ENCODE data around the gene SSTR1. TPM values are rescaled to one million over a fixed set of nuclear protein-coding genes. Genes with fewer than 3 reads are reported as not detected.
A peak's percentile ranks its signal among the peaks of the same experiment; 100 is the strongest.

The SSTR1 gene
- total and polyA plus RNA-seq, 2 of the 13 experiments (the other 11 are each of a cell fraction or from before 2014, with no cell fraction given), result 0.04 TPM

DNA sequence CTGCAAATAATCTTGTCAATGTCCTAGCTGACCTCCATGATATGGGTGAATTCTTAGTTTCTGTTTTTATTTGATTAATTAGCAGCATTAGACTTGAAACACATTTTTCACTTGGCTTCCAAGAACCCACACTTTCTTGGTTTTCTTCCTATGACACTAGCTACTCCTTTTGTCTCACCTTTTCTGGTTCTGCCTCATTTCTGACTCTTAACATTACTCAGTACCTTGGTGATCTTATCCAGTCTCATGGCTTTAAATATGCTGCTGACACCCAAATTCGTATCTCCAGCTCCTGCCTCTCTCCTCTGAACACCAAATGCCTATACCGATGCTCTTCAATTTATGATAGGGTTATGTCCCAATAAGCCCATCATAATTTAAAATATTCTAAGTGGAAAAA is 32.0 kb upstream of the SSTR1 start:
- Histone ChIP-seq H4K20me1 (ENCODE audit: insufficient read depth, low read length) (no peaks in the 10 kb centered on the region), H3K79me2 (ENCODE audit: insufficient read depth, low read length) (no peaks in the 10 kb centered on the region), H3K27ac (ENCODE audit: extremely low read length, insufficient read depth, low read length) (no peak overlapping the region), H3K36me3 (replicated peaks in 1 of 2; ENCODE audit: control insufficient read depth in 1 of 2, insufficient read depth in 2 of 2, low read length in 2 of 2) (no peaks in the 10 kb centered on the region), H3K4me3 (replicated peaks in 1 of 3; ENCODE audit: insufficient read depth in 1 of 3, low read depth in 2 of 3, low read length in 3 of 3) (no peak overlapping the region), H3K9ac (ENCODE audit: insufficient read depth, low read depth, low read length) (no peak overlapping the region), H3K4me1 (ENCODE audit: insufficient read depth, low read length) (no peaks in the 10 kb centered on the region), H2AFZ (ENCODE audit: low read length) (no peak overlapping the region), H3K9me3 (ENCODE audit: low read length) (no peaks in the 10 kb centered on the region), H3K4me2 (ENCODE audit: low read depth, low read length) (no peak overlapping the region), H3K27me3 (ENCODE audit: control insufficient read depth in 1 of 2, insufficient read depth in 2 of 2, low read length in 2 of 2) (no peaks in the 10 kb centered on the region)
- DNase-seq (ENCODE audit: low spot score) (no peak), FAIRE-seq (no peak), ATAC-seq (no peak)
- intact Hi-C loops (cut with micrococcal nuclease; ENCODE audit: unreplicated experiment) (no loop called here), in situ Hi-C loops (cut with HindIII; ENCODE audit: extremely low pct_ligation_motif_present, low pct_unique_long_range_greater_than_20kb) (no loop called here)
- no TSS peak for BruUV-seq (replicated peaks)
- no peak for TF ChIP-seq HDAC1 (CRISPR knock-in tag; IDR thresholded peaks at IDR 0.05)
- ChIA-PET POLR2A (no interaction called here), CTCF (ENCODE audit: low intra/inter-chr PET ratio, low total read pairs) (no interaction called here)
- WGBS (ENCODE audit: low lambda C conversion rate), result 33% methylated on average over 2 of the region's 2 CpGs

- Histone ChIP-seq H4K20me1 (ENCODE audit: insufficient read depth, low read length) (no peaks in the 10 kb centered on the region), H3K9me3 (ENCODE audit: low read length) (no peaks in the 10 kb centered on the region), H2AFZ (ENCODE audit: low read length) (no peak overlapping the region), H3K79me2 (ENCODE audit: insufficient read depth, low read length) (no peaks in the 10 kb centered on the region), H3K27me3 (ENCODE audit: control insufficient read depth in 1 of 2, insufficient read depth in 2 of 2, low read length in 2 of 2) (no peaks in the 10 kb centered on the region), H3K9ac (ENCODE audit: insufficient read depth, low read depth, low read length) (no peak overlapping the region), H3K4me1 (ENCODE audit: insufficient read depth, low read length) (no peaks in the 10 kb centered on the region), H3K4me3 (replicated peaks in 1 of 3; ENCODE audit: insufficient read depth in 1 of 3, low read depth in 2 of 3, low read length in 3 of 3) (no peak overlapping the region), H3K36me3 (replicated peaks in 1 of 2; ENCODE audit: control insufficient read depth in 1 of 2, insufficient read depth in 2 of 2, low read length in 2 of 2) (no peaks in the 10 kb centered on the region), H3K4me2 (ENCODE audit: low read depth, low read length) (no peak overlapping the region), H3K27ac (ENCODE audit: extremely low read length, insufficient read depth, low read length) (no peak overlapping the region)
- WGBS (ENCODE audit: low lambda C conversion rate), result 0% methylated on average over 1 of the region's 1 CpG
- in situ Hi-C loops (cut with HindIII; ENCODE audit: extremely low pct_ligation_motif_present, low pct_unique_long_range_greater_than_20kb), result no loop called here
- DNase-seq (ENCODE audit: low spot score) (no peak), FAIRE-seq (no peak), ATAC-seq (no peak)
- intact Hi-C loops (cut with micrococcal nuclease; ENCODE audit: unreplicated experiment), result no loop called here
- peak; percentile 40 to 50; a peak in 3 of 4 replicates for TF ChIP-seq MAFK (conservative IDR thresholded peaks at IDR 0.05 in 1 of 2, IDR thresholded peaks at IDR 0.05 in 1 of 2; ENCODE audit: low read length in 2 of 2)
- TF ChIP-seq HMGXB4 (CRISPR knock-in tag; IDR thresholded peaks at IDR 0.05; ENCODE audit: borderline replicate concordance in 1 of 2, low read depth in 1 of 2), result no peak
- BruUV-seq (replicated peaks), result no TSS peak
- ChIA-PET CTCF (ENCODE audit: low intra/inter-chr PET ratio, low total read pairs) (no interaction called here), POLR2A (no interaction called here)
These were observed 31.3 kb upstream of the SSTR1 start for GRCh38 chr14:38176379-38176778.

Data from HepG2 (cell line).